Esophagus muscularis mucosa (tissue), 3 donors: ENCODE data around the gene HOXB9.

Source experiments
- POLR2A ChIP-seq: fragments of 450-650 bp; IDR thresholded peaks from one replicate; pipeline ENCODE4 v1.6.1; 2017; ENCODE audit warnings: antibody characterized with exemption, moderate library complexity, mild to moderate bottlenecking, low read depth
- POLR2AphosphoS5 ChIP-seq, 2 donors: sonication (generic); formaldehyde crosslinking; IDR thresholded peaks; one replicate each; pipeline ENCODE4 v1.6.1; 2017; ENCODE audit warnings: antibody characterized with exemption in 2 of 2
- TF ChIP-seq, protein P1 (sequence below), 3 experiments: fragments of 200-600 bp in 2 of 3; fragments of 450-650 bp in 1 of 3; sonication (generic) in 2 of 3; IDR thresholded peaks; one replicate each; pipeline ENCODE4 v1.5.1; 2017 to 2019; ENCODE audit warnings: antibody characterized with exemption in 3 of 3, mild to moderate bottlenecking in 2 of 3, moderate library complexity in 1 of 3

DNA sequence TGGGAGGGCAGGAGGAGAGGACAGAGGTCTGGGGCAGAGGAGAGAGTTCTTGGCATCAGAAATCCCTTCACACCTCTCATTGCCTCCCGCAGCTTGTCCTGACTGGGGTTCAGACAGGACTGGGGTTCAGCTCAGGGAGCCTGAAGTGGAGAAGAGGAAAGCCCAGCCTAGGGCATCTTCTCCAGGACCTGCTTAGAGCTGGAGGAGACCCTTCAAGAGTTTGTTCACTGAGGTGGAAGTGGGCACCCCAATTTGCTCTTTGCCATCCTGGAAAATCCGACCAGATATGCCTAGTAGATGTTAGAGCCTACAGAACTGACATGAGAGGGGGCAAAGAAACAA, 38.1 kb downstream of the HOXB9 start:
- TF ChIP-seq, protein P1, sequence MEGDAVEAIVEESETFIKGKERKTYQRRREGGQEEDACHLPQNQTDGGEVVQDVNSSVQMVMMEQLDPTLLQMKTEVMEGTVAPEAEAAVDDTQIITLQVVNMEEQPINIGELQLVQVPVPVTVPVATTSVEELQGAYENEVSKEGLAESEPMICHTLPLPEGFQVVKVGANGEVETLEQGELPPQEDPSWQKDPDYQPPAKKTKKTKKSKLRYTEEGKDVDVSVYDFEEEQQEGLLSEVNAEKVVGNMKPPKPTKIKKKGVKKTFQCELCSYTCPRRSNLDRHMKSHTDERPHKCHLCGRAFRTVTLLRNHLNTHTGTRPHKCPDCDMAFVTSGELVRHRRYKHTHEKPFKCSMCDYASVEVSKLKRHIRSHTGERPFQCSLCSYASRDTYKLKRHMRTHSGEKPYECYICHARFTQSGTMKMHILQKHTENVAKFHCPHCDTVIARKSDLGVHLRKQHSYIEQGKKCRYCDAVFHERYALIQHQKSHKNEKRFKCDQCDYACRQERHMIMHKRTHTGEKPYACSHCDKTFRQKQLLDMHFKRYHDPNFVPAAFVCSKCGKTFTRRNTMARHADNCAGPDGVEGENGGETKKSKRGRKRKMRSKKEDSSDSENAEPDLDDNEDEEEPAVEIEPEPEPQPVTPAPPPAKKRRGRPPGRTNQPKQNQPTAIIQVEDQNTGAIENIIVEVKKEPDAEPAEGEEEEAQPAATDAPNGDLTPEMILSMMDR (IDR thresholded peaks at IDR 0.05): no peak
- TF ChIP-seq POLR2A: no peak
- no peak for TF ChIP-seq POLR2AphosphoS5 (IDR thresholded peaks at IDR 0.05)
